NCI-H2107 treated with DMSO at 0.1 percent for 48 hours (cell line): ENCODE data around the gene IGF2BP2.
A peak's percentile ranks its signal among the peaks of the same experiment; 100 is the strongest.
"Not testable (repeated sequence)": the region's sequence is repeated elsewhere in the genome, so short reads cannot be mapped to it uniquely, and the experiment has no call there.

Source experiments
- DNase-seq: peaks from one replicate; lab custom pipeline; 2025; ENCODE audit not compliant: unreplicated experiment; lab: John Stamatoyannopoulos, UW

The IGF2BP2 gene

DNA sequence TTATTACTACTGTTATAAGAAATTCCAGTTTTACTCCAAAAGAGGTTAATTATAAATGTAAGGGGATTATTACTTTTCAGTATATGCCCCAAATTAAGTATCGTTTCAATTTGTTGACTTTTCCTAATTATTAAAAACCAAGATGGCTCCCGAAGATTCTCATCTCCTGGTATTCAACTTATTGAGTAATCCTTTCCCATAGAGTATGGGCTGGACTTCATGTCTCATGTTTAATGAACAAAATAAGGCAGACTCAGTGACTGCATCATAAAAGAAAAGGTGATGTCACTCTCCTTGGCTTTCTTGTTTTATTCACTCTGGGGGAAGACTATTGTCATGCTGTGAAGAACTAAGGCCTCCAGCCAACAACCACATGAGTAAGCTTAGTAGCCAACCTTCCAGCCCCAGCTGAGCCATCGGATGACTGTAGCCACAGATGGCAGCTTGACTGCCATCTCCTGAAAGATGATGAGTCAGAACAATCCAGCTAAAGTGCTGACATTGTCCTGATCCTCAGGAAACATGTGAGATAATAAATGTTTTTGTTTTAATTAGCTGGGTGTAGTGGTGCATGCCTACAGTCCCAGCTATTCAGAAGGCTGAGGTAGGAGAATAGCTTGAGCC, 17.3 kb downstream of the IGF2BP2 start:
- no peak for DNase-seq

DNA sequence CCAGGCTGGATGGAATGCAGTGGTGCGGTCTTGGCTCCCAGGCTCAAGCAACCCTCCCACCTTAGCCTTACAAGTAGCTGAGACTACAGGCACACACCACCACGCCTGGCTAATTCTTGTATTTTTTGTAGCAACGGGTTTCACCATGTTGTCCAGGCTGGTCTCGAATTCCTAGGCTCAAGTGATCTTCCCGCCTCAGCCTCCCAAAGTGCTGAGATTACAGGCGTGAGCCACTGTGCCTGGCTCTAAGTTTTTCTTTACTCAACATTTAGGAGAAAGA, 26.1 kb downstream of the IGF2BP2 start:
- not testable (repeated sequence) for DNase-seq

DNA sequence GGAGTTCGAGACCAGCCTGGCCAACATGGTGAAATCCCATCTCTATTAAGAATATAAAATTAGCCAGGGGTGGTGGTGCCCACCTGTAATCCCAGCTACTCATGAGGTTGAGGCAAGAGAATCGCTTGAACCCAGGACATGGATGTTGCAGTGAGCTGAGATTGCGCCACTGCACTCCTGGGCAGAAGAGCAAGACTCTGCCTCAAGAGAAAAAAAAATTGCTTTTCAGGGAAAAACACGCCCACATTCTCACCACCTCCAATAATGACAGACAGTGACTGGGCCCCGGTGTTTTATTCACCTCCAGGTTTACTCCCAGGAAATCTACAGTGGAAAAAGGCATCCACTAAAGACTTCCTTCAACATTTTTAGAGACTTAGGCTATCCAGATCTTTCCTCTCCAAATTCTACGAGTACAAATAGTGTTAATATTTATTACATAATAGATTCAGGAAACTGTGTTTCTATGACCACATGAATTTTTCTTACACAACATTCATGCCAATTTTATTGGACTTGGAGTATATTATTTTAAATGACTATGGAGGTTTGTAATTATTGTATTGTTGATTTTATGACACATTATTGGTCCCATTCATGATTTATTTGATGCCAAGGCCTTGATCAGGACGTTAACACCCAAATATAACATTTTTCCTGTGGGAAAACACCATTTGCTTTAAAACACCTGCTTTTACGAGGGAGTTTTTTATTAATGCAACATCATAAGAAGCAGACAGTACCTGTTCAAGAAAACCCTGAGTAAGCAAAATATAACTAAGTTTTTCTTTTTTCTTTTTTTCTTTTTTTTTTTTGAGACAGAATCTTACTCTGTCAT, 26.6 kb downstream of the IGF2BP2 start:
- no peak for DNase-seq

DNA sequence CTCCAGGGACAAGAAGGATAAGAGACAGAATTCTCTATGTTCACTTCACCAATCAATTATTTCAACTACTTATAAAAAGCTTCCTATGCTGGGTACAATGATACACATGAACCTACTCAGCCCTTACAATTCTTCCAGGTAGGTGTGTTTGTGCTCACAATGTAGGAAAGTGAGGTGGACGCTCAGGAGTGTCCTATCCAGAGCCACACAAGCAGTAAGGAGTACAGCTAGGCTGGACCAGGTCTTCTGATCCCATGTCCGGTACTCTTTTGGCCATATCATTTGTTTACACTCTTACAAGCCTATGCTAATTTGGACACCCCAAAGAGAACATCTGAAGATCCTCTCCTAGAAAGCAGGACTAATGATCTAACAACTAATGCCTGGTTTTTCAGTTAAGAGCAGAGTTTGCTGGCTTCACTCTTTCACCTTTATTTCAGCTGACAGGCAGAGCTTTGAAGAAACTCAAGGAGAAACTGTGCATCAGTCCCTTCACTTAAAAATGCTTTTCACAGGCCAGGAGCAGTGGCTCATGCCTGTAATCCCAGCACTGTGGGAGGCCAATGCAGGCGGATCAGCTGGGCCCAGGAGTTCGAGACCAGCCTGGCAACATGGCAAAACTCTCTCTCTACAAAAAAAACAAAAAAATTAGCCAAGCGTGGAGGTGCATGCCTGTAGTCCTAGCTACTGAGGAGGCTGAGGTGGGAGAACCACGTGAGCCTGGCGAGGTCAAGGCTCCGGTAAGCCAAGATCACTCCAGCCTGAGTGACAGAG, 27.5 kb downstream of the IGF2BP2 start:
- no peak for DNase-seq

DNA sequence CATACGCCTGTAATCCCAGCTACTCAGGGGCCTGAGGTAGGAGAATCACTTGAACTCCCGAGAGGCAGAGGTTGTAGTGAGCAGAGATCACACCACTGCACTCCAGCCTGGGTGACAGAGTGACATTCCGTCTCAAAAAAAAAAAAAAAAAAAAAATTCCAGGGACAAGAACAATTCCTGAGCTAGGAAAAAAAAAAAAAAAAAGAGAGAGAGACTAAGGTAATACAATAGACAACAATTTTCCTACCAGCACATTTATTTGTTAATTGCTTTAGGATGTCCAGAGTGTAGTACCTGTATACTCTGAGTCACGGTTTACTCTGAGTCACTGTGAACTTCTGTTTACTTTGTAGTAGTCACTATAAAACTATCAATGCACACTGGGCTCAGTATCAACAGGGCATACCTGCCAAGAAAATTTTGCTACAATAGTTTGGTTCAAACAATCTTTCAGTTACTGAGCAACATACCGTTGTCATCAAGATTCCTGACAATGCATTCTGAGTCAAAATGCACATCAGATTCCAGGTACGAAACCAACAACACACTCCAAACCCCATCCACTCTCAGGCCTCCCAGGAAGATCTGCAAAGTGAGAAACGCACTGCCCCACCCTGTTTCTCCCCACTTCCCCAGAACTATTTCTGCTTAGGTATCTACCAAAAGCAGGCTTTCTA, 28.3 kb downstream of the IGF2BP2 start:
- no peak for DNase-seq

DNA sequence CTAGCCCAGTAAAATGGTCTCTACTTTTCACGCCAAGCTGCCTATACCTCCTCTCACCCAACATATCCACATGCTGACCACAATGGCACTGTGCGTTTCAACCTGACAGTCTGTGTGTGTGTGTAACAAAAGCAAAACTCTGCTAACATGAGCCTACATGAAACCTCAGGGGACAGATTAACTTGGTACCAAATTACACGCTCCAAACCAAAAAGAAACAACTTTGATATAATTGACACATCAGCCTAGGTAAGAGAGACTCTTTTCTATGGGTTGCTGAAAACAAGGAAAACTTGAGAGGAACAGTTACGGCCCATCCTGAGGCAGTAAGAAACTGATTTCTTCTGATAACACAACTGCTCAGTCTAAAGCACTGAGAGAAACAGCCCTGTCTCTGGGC, 31.5 kb downstream of the IGF2BP2 start:
- no peak for DNase-seq

DNA sequence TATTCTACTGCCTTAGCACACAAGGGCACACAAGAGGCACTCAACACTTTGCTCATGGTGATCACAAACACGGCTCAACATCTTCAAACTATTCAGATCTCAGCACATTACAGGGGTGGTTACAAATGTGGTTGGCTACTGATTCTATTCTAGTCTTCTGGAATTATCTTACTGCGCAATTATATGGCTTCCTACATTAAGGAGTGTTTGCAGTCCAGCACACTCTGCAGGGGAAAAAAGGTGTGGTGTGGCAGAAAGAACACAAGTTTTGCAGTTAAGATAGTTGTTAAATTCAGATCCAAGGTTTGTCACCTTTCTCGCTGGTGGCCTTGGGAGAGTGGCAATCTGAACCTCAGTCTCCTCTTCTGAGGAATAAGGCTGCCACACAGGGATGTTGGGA, 31.9 kb downstream of the IGF2BP2 start:
- DNase-seq, result no peak

DNA sequence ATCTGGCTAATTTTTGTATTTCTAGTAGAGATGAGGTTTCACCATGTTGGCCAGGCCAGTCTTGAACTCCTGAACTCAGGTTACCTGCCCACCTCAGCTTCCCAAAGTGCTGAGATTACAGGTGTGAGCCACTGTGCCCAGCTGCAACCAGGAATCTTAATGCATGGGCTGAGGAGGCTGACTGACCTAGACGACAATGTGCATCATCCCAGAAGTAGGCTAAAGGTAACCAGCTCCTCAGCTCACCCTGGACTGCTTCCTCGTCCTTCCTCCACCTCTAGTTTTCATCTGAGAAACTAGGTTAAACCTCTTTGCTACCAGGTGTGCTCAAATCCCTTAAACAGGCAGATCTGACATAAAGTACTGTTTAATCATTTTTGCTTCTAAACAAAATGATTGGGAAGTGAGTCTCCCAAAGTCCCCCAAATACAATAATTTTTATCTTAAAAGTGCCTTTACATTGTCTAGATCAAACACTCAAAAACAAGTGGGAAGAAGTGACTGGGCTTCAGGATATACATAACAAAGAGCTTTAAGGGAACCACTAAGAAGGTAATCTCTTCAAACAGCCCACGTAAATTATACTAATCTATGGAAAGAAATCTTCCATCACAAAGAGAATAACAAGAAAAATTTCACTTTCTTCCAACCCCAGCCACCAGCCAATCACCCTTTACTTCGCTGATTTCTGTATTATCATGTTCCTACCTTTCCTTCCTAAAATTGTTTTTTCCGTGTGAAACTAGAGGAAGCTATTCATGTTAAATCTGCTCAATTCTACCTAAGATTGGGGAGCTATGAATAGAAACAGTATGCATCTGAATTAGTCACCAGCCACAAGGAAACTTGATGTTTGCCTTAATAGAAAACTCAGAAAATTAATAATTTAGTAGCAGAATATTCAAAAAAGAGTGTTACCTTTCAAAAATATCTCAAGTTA, 34.7 kb downstream of the IGF2BP2 start:
- DNase-seq, result no peak

DNA sequence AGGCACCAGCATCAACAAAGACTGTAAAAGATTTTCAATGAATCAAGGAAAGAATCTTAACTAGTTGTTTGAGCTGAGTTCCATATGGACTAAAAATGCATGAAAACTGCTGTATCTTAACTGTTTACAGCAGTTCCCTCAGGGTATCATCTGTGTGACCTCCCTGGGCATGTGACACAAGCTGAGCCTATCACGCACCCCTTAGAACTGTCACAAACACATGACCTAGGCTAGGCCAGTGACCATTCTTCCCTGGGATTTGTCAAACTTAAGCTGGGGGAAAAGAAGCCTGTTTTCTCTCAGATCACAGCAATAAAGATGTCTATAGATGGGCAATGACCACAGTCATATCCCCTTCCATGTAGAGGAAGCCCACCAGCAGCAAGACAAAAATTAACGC, 35.7 kb downstream of the IGF2BP2 start:
- no peak for DNase-seq

DNA sequence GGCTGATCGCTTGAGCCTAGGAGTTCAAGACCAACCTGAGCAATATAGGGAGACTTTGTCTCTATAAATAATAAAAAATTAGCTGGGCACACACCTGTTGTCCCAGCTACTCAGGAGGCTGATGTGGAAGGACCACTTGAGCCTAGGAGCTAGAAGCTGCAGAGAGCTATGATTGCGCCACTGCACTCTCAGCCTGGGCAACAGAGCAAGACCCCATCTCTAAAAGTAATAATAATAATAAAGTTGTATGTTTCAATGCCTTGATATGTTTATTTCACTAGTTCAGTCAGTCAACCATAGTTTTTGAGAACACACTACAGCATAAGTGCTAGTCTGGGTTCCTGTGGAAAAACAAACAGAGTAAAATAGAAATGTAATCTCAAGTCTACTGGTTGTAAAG, 36.5 kb downstream of the IGF2BP2 start:
- DNase-seq, result no peak

DNA sequence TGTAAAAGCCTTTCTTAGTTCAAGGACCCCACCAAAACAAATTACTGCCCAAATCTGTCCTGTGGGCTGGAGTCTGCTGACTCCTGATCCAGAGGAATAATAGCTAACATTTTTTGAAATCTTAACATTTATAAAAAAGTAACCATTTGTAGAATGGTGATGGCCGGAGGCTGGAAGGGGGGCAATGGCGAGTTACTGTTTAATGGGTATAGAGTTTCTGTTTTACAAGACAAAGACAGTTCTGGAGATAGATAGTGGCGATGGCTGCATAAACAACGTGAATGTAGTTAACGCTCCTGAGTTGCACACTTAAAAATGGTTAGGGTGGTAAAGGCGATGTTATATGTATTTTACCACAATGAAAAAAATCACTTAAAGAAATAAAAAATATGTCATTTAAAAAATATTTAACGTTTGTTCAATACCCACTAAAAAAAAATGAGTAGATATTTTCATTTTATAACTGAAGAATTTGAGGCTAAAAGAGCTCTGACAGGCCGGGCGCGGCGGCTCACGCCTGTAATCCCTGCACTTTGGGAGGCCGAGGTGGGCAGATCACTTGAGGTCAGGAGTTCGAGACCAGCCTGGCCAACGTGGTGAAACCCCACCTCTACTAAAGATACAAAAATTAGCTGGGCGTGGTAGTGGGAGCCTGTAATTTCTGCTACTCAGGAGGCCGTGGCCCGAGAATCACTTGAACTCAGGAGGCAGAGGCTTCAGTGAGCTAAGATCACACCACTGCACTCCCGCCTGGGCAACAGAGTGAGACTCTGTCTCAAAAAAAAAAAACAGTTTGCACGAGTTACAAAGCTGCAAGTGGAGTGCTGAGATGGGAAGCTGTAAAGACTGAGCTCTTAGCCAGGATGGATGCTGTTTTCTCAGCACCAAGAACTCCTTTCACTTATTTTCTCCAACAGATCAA, 37.6 kb downstream of the IGF2BP2 start:
- DNase-seq, result no peak

DNA sequence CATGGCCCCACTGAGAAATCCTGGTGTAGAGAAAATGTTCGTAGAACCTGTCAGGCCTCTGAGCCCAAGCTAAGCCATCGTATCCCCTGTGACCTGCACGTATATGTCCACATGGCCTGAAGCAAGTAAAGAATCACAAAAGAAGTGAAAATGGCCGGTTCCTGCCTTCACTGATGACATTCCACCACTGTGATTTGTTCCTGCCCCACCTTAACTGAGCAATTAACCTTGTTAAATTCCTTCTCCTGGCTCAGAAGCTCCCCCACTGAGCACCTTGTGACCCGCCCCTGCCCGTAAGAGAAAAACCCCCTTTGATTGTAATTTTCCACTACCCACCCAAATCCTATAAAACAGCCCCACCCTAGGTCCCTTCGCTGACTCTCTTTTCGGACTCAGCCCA, 38.6 kb downstream of the IGF2BP2 start:
- not testable (repeated sequence) for DNase-seq

DNA sequence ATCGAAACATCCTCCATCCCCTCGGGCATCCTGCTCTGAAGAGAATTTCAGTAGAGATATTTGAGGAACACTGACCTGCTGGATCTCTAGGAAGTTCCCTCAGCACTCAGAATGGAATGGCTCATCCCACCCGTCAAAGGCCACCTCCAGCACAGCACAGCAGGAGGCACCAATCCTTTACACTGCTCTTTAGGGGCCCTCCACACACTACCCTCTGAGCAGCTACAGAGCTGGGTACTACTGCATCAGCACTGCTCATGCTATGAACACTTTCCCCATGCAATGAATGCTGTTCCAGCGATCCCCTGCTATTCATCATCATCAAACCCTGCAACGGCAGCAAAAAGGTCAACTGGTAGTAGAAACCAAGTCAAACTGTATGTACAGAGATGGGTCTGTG, 40.5 kb downstream of the IGF2BP2 start:
- no peak for DNase-seq

DNA sequence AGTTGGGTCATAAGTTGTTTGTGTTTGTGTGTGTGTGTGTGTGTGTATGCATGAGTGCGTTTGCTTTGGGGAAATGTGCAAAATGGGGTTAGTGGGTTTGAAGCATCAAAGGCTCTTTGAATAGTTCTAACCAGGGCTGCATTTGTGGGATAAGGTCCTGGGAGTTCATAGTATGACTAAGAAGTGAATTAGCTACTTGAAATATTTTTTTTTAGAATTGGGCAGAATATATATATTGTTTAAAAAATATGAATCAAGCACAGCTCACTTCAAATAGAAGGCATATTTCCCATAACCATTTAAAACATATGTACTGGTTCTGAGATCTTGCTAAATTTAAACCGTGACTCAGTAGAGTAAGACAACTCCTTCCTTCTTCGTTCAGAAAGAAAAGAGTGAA, 43.1 kb downstream of the IGF2BP2 start:
- no peak for DNase-seq

DNA sequence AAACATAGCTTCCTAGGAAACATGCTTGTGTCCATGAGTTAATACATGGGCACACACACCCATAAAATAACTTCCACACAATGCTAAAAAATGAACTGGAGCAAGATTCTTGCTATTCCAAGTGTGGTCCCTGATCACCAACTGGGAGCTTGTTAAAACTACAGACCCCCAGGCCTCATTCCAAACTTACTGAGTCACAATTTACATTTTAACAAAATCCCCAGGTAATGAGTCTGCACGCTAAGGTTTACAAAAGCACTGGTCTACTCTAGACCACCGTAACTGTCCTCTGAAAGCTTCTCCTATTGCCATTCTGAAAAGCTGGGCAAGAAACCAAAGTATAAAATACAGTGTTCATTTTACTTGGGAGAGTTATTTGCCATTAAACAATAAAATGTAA, 45.4 kb downstream of the IGF2BP2 start:
- no peak for DNase-seq

DNA sequence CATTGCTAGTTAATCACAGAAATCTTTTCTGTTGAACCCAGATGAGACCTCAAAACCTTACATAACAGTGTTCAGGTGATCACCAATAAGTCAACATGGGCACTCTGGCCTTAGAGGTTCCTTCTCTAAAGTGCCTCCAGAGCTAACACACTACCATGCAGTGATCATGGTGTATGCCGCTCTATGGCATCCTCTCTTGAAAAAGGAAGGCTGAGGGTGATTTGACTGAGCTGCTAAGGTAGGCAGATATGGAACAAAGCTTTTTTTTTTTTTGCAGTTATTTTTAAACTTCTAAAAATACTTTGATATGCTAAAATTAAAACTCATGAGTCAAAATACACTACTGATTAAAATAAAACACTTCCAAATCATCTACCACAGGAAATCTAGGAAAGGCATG, 46.0 kb downstream of the IGF2BP2 start:
- no peak for DNase-seq

DNA sequence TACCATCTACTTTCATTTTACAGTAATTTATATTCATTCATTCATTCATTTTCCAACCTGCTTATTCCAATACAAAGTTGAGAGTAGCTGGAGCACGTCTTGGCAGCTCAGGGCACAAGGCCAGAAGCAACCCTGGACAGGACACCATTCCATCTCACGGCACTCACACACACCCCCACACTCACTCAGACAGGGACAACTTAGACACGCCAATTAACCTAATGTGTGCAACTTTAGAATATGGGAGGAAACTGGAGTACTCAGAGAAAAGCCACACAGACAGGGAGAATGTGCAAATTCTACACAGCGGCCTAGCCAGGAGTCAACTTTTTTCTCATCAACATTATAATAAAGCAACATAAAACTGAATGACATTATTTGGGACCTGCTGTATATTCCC, 46.7 kb downstream of the IGF2BP2 start:
- no peak for DNase-seq

DNA sequence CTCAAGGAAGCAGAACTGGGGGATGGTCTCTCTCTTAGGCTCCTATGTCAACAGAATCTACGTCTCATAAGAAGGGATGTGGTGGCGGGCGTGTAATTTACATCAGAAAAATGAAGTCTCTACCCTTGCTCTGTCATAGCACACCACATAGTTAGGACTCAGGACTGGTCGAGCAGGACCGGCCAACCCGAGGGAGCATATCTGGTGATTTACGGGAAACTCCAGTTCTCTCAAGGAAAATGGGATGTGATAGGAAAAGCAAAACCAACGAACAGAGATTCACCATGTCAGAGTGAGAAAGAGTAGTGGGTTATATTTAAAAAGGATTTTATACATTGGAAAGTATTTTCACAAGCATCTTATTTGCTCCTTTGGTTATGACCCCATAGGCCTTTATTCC, 54.7 kb downstream of the IGF2BP2 start:
- DNase-seq, result no peak

DNA sequence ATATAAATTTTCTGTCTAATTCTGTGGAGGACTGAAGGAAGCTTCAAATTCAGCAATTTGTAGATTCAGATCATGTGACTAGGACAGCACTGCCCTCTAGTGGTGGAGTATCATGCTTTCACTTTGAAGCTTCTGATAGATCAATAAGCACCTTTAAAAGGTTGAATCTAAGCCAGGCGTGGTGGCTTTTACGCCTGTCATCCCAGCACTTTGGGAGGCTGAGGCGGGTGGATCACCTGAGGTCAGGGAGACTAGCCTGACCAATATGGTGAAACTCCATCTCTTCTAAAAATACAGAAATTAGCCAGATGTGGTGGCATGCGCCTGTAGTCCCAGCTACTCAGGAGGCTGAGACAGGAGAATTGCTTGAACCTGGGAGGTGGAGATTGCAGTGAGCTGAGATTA, 56.3 kb downstream of the IGF2BP2 start:
- peak; percentile 70 for DNase-seq
